Measurements from ENCODE around the gene MAP3K12.

- TF ChIP-seq POLR2A (IDR thresholded peaks at IDR 0.05) = no peak
- TF ChIP-seq, protein P1, sequence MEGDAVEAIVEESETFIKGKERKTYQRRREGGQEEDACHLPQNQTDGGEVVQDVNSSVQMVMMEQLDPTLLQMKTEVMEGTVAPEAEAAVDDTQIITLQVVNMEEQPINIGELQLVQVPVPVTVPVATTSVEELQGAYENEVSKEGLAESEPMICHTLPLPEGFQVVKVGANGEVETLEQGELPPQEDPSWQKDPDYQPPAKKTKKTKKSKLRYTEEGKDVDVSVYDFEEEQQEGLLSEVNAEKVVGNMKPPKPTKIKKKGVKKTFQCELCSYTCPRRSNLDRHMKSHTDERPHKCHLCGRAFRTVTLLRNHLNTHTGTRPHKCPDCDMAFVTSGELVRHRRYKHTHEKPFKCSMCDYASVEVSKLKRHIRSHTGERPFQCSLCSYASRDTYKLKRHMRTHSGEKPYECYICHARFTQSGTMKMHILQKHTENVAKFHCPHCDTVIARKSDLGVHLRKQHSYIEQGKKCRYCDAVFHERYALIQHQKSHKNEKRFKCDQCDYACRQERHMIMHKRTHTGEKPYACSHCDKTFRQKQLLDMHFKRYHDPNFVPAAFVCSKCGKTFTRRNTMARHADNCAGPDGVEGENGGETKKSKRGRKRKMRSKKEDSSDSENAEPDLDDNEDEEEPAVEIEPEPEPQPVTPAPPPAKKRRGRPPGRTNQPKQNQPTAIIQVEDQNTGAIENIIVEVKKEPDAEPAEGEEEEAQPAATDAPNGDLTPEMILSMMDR (IDR thresholded peaks at IDR 0.05) = no peak
These were observed 37.7 kb downstream of the MAP3K12 start for GRCh38 chr12:53461591-53461990.
